ENCODE data around the gene ZFP36L2.

ZFP36L2 gene

GRCh38 chr2:43228756-43229659 is 2.6 kb upstream of the ZFP36L2 start:
- TF ChIP-seq, protein P1, sequence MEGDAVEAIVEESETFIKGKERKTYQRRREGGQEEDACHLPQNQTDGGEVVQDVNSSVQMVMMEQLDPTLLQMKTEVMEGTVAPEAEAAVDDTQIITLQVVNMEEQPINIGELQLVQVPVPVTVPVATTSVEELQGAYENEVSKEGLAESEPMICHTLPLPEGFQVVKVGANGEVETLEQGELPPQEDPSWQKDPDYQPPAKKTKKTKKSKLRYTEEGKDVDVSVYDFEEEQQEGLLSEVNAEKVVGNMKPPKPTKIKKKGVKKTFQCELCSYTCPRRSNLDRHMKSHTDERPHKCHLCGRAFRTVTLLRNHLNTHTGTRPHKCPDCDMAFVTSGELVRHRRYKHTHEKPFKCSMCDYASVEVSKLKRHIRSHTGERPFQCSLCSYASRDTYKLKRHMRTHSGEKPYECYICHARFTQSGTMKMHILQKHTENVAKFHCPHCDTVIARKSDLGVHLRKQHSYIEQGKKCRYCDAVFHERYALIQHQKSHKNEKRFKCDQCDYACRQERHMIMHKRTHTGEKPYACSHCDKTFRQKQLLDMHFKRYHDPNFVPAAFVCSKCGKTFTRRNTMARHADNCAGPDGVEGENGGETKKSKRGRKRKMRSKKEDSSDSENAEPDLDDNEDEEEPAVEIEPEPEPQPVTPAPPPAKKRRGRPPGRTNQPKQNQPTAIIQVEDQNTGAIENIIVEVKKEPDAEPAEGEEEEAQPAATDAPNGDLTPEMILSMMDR (IDR thresholded peaks at IDR 0.05; ENCODE audit: control insufficient read depth, extremely low read depth, insufficient read depth) = no peak
- H3K4me3 ChIP-seq (ENCODE audit: low read depth, low read length) = no peak overlapping the region
- no peak for DNase-seq (ENCODE audit: low read depth)

DNA sequence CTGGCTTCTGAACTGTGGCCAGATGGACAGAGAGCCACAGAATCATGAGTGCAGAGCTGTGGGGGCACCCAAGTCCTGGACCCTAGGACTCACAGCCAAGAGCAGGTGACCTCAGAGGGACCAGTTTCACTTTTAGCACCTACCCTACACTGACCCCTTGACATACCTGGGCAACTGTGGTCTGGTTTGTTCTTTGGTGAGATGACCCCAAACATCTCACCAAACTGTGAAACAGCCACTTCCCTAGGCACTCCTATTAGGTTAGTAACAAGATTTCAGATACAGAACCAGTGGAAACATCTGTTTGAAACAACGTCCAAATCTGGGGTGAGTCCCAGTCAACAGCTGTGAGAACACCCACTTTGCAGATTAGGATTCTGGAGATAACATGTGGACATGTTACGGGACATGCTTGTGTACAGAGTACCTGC is 1.9 kb upstream of the ZFP36L2 start:
- TF ChIP-seq, protein P1 (IDR thresholded peaks at IDR 0.05; ENCODE audit: control insufficient read depth, extremely low read depth, insufficient read depth) = no peak
- no peak for DNase-seq (ENCODE audit: low read depth)
- H3K4me3 ChIP-seq (ENCODE audit: low read depth, low read length) = no peak overlapping the region

- no peak for DNase-seq (ENCODE audit: low read depth)
Measured at GRCh38 chr2:43227830-43228281, 1.4 kb upstream of the ZFP36L2 start.

GRCh38 chr2:43226955-43227829 is 786 bp upstream of the ZFP36L2 start:
- TF ChIP-seq, protein P1 (IDR thresholded peaks at IDR 0.05; ENCODE audit: control insufficient read depth, extremely low read depth, insufficient read depth) = no peak
- peak; percentile 77 for DNase-seq (ENCODE audit: low read depth)
- H3K4me3 ChIP-seq (ENCODE audit: low read depth, low read length) = peak overlapping the region; percentile 60

More at GRCh38 chr2:43227830-43228281, 1.4 kb upstream of the ZFP36L2 start:
- peak overlapping the region; percentile 60 for H3K4me3 ChIP-seq (ENCODE audit: low read depth, low read length)
- TF ChIP-seq, protein P1 (IDR thresholded peaks at IDR 0.05; ENCODE audit: control insufficient read depth, extremely low read depth, insufficient read depth) = no peak

- TF ChIP-seq, protein P1 (IDR thresholded peaks at IDR 0.05; ENCODE audit: control insufficient read depth, extremely low read depth, insufficient read depth) = no peak
- DNase-seq (ENCODE audit: low read depth) = no peak
Measured at GRCh38 chr2:43225788-43226557, 433 bp downstream of the ZFP36L2 start.

GRCh38 chr2:43225093-43225787 is 1.2 kb downstream of the ZFP36L2 start:
- DNase-seq (ENCODE audit: low read depth) = no peak
- H3K4me3 ChIP-seq (ENCODE audit: low read depth, low read length) = peak overlapping the region; percentile 69
- TF ChIP-seq, protein P1 (IDR thresholded peaks at IDR 0.05; ENCODE audit: control insufficient read depth, extremely low read depth, insufficient read depth) = no peak

More at GRCh38 chr2:43225788-43226557, 433 bp downstream of the ZFP36L2 start:
- peak overlapping the region; percentile 69 for H3K4me3 ChIP-seq (ENCODE audit: low read depth, low read length)

Measured in LNCaP clone FGC (cell line).